NCI-H510A treated with DMSO at 0.1 percent for 48 hours (cell line): ENCODE results near the gene PCDHGA2.
"Not testable (repeated sequence)": the region's sequence is repeated elsewhere in the genome, so short reads cannot be mapped to it uniquely, and the experiment has no call there.

Experiments
- DNase-seq: peaks from one replicate; lab custom pipeline; 2025; lab: John Stamatoyannopoulos, UW

Gene PCDHGA2

DNA sequence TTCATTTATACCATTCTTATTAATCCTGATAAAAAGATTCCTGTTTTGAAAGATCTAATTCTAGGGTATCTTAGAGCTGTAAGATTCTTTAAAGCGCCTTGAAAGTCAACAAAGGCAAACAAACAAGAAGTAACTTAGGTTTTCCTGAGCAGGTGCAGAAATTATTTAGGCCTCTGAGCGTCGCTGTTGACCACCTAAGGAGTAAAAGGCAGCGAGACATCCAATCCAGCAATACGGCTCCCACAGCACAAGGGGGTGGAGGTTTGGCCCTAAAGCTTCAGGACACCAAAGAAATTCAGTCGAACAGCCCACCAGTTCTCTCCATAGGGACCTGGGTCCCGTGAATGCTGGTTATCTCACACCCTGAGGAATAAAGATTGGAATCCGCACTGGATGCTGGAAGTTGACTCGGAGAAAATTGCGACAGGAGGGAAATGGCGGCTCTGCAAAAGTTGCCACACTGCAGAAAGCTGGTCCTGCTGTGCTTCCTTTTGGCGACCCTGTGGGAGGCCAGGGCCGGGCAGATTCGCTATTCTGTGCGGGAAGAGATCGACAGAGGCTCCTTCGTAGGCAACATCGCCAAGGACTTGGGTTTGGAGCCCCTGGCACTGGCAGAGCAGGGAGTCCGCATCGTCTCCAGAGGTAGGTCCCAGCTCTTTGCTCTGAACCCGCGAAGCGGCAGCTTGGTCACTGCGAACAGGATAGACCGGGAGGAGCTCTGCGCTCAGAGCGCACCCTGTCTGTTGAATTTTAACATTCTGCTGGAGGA is at the start of gene PCDHGA2:
Gene PCDHGA2, plus strand, starts transcription at position 223 of the 769 bp plus-strand sequence.
- DNase-seq: no peak

DNA sequence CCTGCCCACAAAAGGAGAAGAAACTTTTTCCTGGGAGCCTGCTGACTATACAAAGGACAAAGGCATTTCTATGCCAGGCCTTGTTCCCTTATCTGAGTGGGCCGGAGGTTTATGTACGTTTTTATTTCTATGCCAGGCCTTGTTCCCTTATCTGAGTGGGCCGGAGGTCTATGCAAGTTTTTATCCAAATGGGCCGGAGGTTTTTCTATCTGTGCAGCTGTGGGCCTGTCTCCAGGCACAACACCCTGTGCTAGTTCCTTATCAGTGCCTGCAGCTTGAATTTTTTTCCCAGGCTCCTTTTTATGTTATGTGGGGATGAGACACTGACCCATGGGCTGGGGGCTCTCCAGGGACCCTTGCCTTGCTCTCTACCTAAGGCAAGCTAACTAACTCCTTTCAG is 40.2 kb upstream of the PCDHGA2 start:
- DNase-seq: no peak

DNA sequence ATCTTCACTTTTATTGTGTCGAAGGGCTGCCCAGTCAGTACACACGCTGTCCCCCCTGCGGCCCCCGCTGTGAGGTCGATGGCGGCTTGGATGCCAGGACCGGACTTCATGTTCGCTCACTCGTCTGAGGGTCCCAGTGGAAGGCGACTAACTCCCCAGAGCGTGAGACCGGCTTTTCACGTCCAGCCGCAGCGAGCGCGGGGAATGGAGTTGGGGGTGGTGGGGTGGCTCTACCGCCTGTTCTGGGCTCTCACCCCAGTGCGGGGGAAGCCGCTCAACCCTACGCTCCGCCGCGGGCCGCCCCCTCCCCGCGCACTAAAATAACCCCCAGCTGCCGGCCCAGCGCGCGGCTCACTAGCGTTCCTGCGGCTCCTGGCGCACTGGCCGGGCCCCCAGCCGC is 34.8 kb upstream of the PCDHGA2 start, which contains the start of gene SLC25A2:
Gene SLC25A2, minus strand, starts transcription at position 294 of the 400 bp plus-strand sequence. Its CDS starts 184 bp downstream, at position 110.
- no peak for DNase-seq

GRCh38 chr5:141306630-141307029 is 31.9 kb upstream of the PCDHGA2 start:
- DNase-seq: no peak

DNA sequence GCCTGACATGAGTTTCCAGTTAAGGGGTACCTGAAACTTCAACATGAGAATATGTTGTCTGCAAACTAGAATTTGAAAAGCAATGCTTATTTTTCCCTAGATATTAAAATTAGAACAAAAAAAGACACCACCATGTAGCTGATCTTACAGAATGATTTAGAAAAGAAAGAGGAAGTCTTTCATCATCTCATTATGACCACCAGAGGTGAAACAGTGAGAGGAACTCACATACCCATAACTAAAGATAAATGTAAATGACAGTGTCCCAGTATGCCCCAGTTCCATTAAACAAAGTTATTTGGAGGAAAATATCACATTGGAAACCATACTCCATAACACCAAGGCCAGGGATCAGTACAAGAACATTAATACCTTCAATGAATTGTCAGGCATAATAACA is 24.8 kb upstream of the PCDHGA2 start:
- no peak for DNase-seq

- not testable (repeated sequence) for DNase-seq
These were observed 21.6 kb upstream of the PCDHGA2 start for GRCh38 chr5:141316963-141317362.

GRCh38 chr5:141319202-141319601 is 19.4 kb upstream of the PCDHGA2 start:
- no peak for DNase-seq

- DNase-seq: no peak
These were observed 18.9 kb upstream of the PCDHGA2 start for GRCh38 chr5:141319699-141320098.

GRCh38 chr5:141320225-141321169 is 18.1 kb upstream of the PCDHGA2 start, which contains the start of gene TAF7:
TSS of gene TAF7 (minus strand) at chr5:141320784. CDS start at chr5:141320044, 740 bp downstream.
- peak; percentile 59 for DNase-seq

DNA sequence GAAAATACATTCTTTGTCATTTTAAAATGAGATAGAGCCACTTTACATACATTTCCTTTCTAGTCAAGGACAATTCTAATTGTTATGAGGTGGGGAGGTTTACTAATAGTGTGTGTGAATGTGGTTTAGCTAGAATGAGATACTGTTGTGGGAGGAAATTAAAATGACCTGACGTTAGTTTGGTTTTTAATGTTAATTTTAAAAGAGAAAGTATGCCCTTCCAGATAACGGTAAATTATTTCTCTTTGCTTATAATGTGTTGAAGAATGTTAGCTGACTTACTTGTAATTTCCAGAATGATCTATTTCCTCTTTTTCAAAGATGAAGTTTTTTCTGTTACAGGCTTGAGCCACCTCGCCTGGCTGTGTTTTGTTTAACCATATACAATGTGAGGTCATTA is 16.3 kb upstream of the PCDHGA2 start:
- DNase-seq: no peak

DNA sequence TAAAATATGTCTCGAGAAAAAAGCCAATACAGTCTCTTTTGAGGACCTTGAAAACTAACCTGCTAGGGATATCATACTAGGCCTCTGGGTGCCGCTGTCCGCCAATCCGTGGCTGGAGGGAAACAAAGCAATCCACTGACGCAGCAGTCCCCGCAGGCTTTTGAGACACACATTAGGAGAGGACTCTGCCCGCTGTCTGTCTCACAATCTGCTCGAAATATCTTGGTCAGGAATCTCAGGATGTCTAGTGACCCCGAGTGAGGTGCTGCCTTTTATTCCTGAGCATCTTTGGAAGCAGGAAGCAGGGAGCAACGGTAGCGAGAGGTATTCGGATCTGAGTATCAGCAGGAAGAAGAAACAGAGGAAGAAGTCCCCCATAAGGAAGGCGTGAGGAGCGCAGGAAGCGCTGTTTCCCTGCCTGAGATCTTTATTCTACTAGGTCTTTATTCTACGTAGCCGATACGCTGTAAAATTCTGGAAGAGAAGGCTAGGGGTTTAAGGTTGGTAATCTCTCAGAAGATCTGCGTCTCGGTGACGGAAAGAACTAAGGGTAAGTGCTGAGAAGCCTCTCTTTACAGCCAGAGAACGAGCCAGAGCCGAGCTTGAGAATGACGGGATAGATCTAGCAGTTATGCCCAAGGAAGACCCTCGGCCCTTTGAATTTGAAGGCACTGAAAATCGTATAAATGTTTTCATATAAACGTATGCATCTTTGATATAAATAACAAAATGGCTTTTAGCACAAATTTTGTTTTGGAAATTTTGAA is 12.3 kb upstream of the PCDHGA2 start:
- DNase-seq: no peak

DNA sequence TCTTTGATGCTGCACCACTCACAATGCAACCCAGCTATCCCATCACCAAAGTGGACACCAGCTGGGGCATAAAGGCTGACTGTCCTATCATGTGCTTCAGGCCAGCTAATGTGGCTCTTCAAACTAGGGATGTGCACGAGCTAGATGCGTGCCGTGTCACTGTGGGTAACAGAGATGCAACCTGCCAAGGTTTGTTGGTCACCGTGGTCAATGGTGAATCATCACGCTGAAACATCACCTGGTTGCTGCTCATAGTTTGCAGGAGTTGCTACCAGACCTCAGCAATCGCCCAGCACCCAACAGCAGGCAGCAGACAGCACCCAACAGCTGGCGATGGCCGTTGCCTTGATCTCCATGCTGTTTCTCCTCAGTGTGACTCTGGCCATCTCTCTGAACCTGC is 10.3 kb upstream of the PCDHGA2 start:
- DNase-seq: no peak

GRCh38 chr5:141330299-141331080 is 8.1 kb upstream of the PCDHGA2 start, which contains the start of gene PCDHGA1:
TSS of gene PCDHGA1 (plus strand) at chr5:141330514.
- peak; percentile 32 for DNase-seq

DNA sequence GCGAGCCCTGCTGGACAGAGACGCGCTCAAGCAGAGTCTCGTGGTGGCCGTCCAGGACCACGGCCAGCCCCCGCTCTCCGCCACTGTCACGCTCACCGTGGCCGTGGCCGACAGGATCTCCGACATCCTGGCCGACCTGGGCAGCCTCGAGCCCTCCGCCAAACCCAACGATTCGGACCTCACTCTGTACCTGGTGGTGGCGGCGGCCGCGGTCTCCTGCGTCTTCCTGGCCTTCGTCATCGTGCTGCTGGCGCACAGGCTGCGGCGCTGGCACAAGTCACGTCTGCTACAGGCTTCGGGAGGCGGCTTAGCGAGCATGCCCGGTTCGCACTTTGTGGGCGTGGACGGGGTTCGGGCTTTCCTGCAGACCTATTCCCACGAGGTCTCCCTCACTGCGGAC is 6.0 kb upstream of the PCDHGA2 start:
- DNase-seq: not testable (repeated sequence)

DNA sequence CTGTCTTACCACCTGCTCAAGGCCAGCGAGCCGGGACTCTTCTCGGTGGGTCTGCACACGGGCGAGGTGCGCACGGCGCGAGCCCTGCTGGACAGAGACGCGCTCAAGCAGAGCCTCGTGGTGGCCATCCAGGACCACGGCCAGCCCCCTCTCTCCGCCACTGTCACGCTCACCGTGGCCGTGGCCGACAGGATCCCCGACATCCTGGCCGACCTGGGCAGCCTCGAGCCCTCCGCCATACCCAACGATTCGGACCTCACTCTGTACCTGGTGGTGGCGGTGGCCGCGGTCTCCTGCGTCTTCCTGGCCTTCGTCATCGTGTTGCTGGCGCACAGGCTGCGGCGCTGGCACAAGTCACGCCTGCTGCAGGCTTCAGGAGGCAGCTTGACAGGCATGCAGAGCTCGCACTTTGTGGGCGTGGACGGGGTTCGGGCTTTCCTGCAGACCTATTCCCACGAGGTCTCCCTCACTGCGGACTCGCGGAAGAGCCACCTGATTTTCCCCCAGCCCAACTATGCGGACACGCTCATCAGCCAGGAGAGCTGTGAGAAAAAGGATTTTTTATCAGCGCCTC is 2.3 kb downstream of the PCDHGA2 start:
- not testable (repeated sequence) for DNase-seq

DNA sequence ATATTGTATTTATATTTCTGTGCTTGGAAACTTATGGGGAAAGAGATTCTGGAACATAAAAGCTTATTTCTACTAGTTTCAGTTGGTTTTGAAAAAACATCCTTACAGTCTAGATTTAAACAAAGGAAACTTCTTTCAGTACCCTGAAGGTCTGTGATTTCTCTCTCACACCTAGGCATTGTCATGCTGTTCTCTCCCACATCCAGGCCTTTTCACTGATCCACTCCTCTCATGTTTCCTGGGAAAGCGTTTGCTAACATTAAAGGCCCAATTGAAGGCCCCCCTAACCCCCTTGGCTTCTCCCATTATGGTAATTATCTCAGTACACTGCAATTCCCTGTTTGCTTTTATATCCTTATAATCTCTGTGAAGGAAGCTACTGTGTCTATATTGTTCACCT is 4.2 kb downstream of the PCDHGA2 start:
- DNase-seq: no peak

GRCh38 chr5:141343242-141343952 is 4.8 kb downstream of the PCDHGA2 start, which contains the start of gene PCDHGA3:
TSS of gene PCDHGA3 (plus strand) at chr5:141343829. CDS start at chr5:141344034, 205 bp downstream.
- DNase-seq: peak; percentile 77

DNA sequence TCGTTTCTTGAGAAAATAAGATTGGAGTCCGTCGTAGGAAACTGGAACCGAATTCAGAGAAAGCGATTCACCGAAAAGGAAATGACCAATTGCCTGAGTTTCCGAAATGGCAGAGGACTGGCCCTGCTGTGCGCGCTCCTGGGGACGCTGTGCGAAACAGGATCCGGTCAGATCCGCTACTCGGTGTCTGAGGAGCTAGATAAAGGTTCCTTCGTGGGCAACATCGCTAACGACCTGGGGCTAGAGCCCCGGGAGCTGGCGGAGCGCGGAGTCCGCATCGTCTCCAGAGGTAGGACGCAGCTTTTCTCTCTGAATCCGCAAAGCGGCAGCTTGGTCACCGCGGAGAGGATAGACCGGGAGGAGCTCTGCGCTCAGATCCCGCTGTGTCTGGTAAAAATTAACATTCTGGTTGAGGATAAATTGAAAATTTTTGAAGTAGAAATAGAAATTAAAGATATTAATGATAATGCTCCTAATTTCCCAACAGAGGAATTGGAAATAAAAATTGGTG is 5.4 kb downstream of the PCDHGA2 start:
- DNase-seq: peak; percentile 77

GRCh38 chr5:141345327-141345726 is 6.8 kb downstream of the PCDHGA2 start:
- no peak for DNase-seq

- DNase-seq: not testable (repeated sequence)
These were observed 7.5 kb downstream of the PCDHGA2 start for GRCh38 chr5:141346017-141346416.
